Stimulated activated naive CD4-positive, alpha-beta T cell treated with Interleukin-2 at 50 U/mL for 16 hours (primary cell): ENCODE results near the gene OR8K1.

ENCODE experiments used
- DNase-seq: peaks from one replicate; lab custom pipeline; 2025; lab: John Stamatoyannopoulos, UW

Gene OR8K1

GRCh38 chr11:56345739-56346138 lies at the start of gene OR8K1:
Gene OR8K1 (plus strand): TSS chr11:56346039. CDS start chr11:56346039, 0 bp downstream.
- DNase-seq, result no peak

GRCh38 chr11:56296898-56297297 lies 48.9 kb upstream of the OR8K1 start:
- no peak for DNase-seq

GRCh38 chr11:56307836-56308235 lies 38.0 kb upstream of the OR8K1 start:
- DNase-seq, result no peak

GRCh38 chr11:56314844-56315243 lies 31.0 kb upstream of the OR8K1 start, which contains the start of gene OR8K3:
Gene OR8K3 (plus strand): TSS chr11:56315144. CDS start chr11:56318307, 3,163 bp downstream.
- no peak for DNase-seq

GRCh38 chr11:56331861-56332491 lies 13.9 kb upstream of the OR8K1 start:
- no peak for DNase-seq

- DNase-seq, result no peak
Observed at GRCh38 chr11:56333156-56333555, 12.7 kb upstream of the OR8K1 start.

GRCh38 chr11:56340289-56340688 lies 5.5 kb upstream of the OR8K1 start:
- DNase-seq, result no peak

- DNase-seq, result no peak
Observed at GRCh38 chr11:56353991-56354390, 8.2 kb downstream of the OR8K1 start, which contains the start of gene OR8J1. Gene OR8J1 (plus strand): TSS chr11:56354291. CDS start chr11:56360247, 5,956 bp downstream.

GRCh38 chr11:56375324-56375723 lies 29.5 kb downstream of the OR8K1 start, which contains the start of gene OR8U1:
Gene OR8U1 (plus strand): TSS chr11:56375624. CDS start chr11:56375624, 0 bp downstream.
- DNase-seq, result no peak

GRCh38 chr11:56380120-56380519 lies 34.3 kb downstream of the OR8K1 start:
- no peak for DNase-seq

GRCh38 chr11:56394381-56394780 lies 48.5 kb downstream of the OR8K1 start:
- DNase-seq, result no peak

- no peak for DNase-seq
Observed at GRCh38 chr11:56396047-56396446, 50.2 kb downstream of the OR8K1 start.
